Endothelial cell of umbilical vein (primary cell): ENCODE data around the gene MALL. TPM values are rescaled to one million over a fixed set of nuclear protein-coding genes. Genes with fewer than 3 reads are reported as not detected.

Experiments
- BruUV-seq: library from RNA; stranded (reverse); fragments of 400-500 nt; replicated peaks from 2 replicates; lab custom pipeline; 2021; lab: Mats Ljungman, UMichigan
- CTCF ChIA-PET: fragments of 300-600, 350-600 bp; sonication (Branson Sonifier 250); formaldehyde crosslinking; loops from one replicate; lab custom pipeline; 2021; ENCODE audit warnings: antibody characterized with exemption, inconsistent platforms; lab: Charles Lee
- POLR2A ChIA-PET: fragments of 300-600, 350-600 bp; sonication (Branson Sonifier 250); formaldehyde crosslinking; loops from one replicate; lab custom pipeline; 2021; ENCODE audit warnings: antibody characterized with exemption, inconsistent platforms; lab: Charles Lee
- DNase-seq: peaks from one replicate; pipeline ENCODE4 v3.0.0-alpha.2; 2011; ENCODE audit warnings: low read depth, low spot score
- FAIRE-seq: peaks from 2 replicates; lab custom pipeline; 2011; peaks lifted over from hg19 to GRCh38; lab: Jason Lieb, UNC
- H2AFZ ChIP-seq: 2 replicates; pipeline ENCODE4 v1.6.0; 2012; ENCODE audit warnings: low read depth, low read length, control low read depth, inconsistent platforms
- H3K27ac ChIP-seq: 2 replicates; pipeline ENCODE4 v1.5.1; 2011; ENCODE audit warnings: low read depth, mild to moderate bottlenecking, control low read depth, low read length, moderate library complexity; ENCODE audit not compliant: insufficient read depth
- H3K27me3 ChIP-seq, 2 experiments: 2 replicates each; pipeline versions ENCODE4 v1.6.0 to v1.6.1; 2011; ENCODE audit warnings: low read length in 2 of 2, mixed read lengths in 1 of 2; ENCODE audit not compliant: control insufficient read depth in 2 of 2, insufficient read depth in 2 of 2
- H3K36me3 ChIP-seq, 2 experiments: 2 replicates in 1 of 2; 3 replicates in 1 of 2; pipeline ENCODE4 v1.5.1; 2011; ENCODE audit warnings: low read length in 2 of 2, mild to moderate bottlenecking in 1 of 2, moderate library complexity in 1 of 2; ENCODE audit not compliant: control insufficient read depth in 2 of 2, insufficient read depth in 2 of 2; ENCODE audit errors: extremely low read depth in 1 of 2
- H3K4me1 ChIP-seq: 3 replicates; pipeline ENCODE4 v1.5.1; 2011; ENCODE audit warnings: mild to moderate bottlenecking, low read length; ENCODE audit not compliant: control insufficient read depth, insufficient read depth; ENCODE audit errors: extremely low read depth
- H3K4me2 ChIP-seq: 2 replicates; pipeline ENCODE4 v1.6.1; 2011; ENCODE audit warnings: low read length, control low read depth, mixed read lengths; ENCODE audit not compliant: insufficient read depth
- H3K4me3 ChIP-seq, 3 experiments: fragments of 200-600 bp in 1 of 3; sonication (generic), shearing (Covaris generic) in 1 of 3; replicated peaks in 1 of 3; 2 replicates each; pipeline ENCODE4 v1.5.1; 2011 to 2016; ENCODE audit warnings: control low read depth in 3 of 3, low read length in 3 of 3, mild to moderate bottlenecking in 2 of 3, inconsistent platforms in 1 of 3, low read depth in 1 of 3, moderate library complexity in 1 of 3; ENCODE audit not compliant: insufficient read depth in 1 of 3
- H3K79me2 ChIP-seq: 2 replicates; pipeline ENCODE4 v1.6.0; 2012; ENCODE audit warnings: low read length, inconsistent platforms; ENCODE audit not compliant: control insufficient read depth, insufficient read depth
- H3K9ac ChIP-seq: replicated peaks from 2 replicates; pipeline ENCODE3; 2011; ENCODE audit warnings: low read length, control low read depth; ENCODE audit not compliant: insufficient read depth; ENCODE audit errors: extremely low read depth
- H3K9me1 ChIP-seq: replicated peaks from 3 replicates; pipeline ENCODE4 v1.6.0; 2011; ENCODE audit warnings: mild to moderate bottlenecking, low read length; ENCODE audit not compliant: control insufficient read depth, insufficient read depth; ENCODE audit errors: extremely low read depth
- H3K9me3 ChIP-seq: replicated peaks from 2 replicates; pipeline ENCODE4 v1.5.1; 2012; ENCODE audit warnings: low read length, inconsistent platforms; ENCODE audit not compliant: control insufficient read depth, insufficient read depth
- H4K20me1 ChIP-seq: replicated peaks from 2 replicates; pipeline ENCODE3; 2011; ENCODE audit warnings: mild to moderate bottlenecking, low read length; ENCODE audit not compliant: control insufficient read depth, insufficient read depth; ENCODE audit errors: extremely low read depth
- CTCF ChIP-seq, 2 donors: IDR thresholded peaks; 1 replicate in 1 of 2; 2 replicates in 1 of 2; pipeline ENCODE4 v1.5.1; 2011; ENCODE audit warnings: low read length in 2 of 2, mild to moderate bottlenecking in 2 of 2, moderate library complexity in 2 of 2, control low read depth in 1 of 2, inconsistent platforms in 1 of 2, low read depth in 1 of 2; ENCODE audit not compliant: insufficient read depth in 1 of 2; ENCODE audit errors: extremely low read depth in 1 of 2
- EZH2 ChIP-seq: IDR thresholded peaks from 2 replicates; pipeline ENCODE4 v1.6.1; 2012; ENCODE audit warnings: borderline replicate concordance, low read depth, mild to moderate bottlenecking, moderate library complexity, low read length, inconsistent platforms; ENCODE audit not compliant: severe bottlenecking
- FOS ChIP-seq: IDR thresholded peaks from 2 replicates; pipeline ENCODE4 v1.6.1; 2011; ENCODE audit warnings: mild to moderate bottlenecking, low read length, moderate library complexity, borderline replicate concordance; ENCODE audit not compliant: insufficient read depth
- GATA2 ChIP-seq: IDR thresholded peaks from 2 replicates; pipeline ENCODE4 v1.7.0; 2011; ENCODE audit warnings: low read depth, mild to moderate bottlenecking, moderate library complexity, mixed read lengths, low read length; ENCODE audit not compliant: insufficient read length, insufficient read depth
- JUN ChIP-seq: IDR thresholded peaks from 2 replicates; pipeline ENCODE4 v1.6.1; 2011; ENCODE audit warnings: borderline replicate concordance, low read depth; ENCODE audit not compliant: insufficient read length, insufficient read depth
- MYC ChIP-seq: IDR thresholded peaks from one replicate; pipeline ENCODE4 v1.6.1; 2011; ENCODE audit warnings: mild to moderate bottlenecking, low read depth, low read length
- POLR2A ChIP-seq: IDR thresholded peaks from 2 replicates; pipeline ENCODE4 v1.6.1; 2012; ENCODE audit warnings: low read depth, mild to moderate bottlenecking, control low read depth, low read length
- POLR2AphosphoS5 ChIP-seq: IDR thresholded peaks from 2 replicates; pipeline ENCODE4 v1.6.1; 2012; ENCODE audit warnings: low read depth, mild to moderate bottlenecking, control low read depth, low read length, moderate library complexity; ENCODE audit not compliant: insufficient read depth
- dilution Hi-C: fragments of 300-500 bp; cut with MboI; formaldehyde crosslinking; loops from one replicate; pipeline ENCODE4 v1.15.0; 2019; ENCODE audit warnings: low sequenced_read_pairs; ENCODE audit not compliant: extremely low pct_ligation_motif_present
- intact Hi-C: fragments of 100-400 bp; cut with micrococcal nuclease; formaldehyde crosslinking; loops from one replicate; pipeline ENCODE4 v1.10.0; 2022
- polyA plus RNA-seq, 4 experiments: library from polyadenylated mRNA; depleted of rRNA in 3 of 4; stranded (reverse) in 3 of 4; unstranded in 1 of 4; fragments of >200 nt; gene quantifications; 2 replicates each; pipeline versions ENCODE4 v1.2.1 to v1.2.3, GENCODE V29; 2011 to 2012; ENCODE audit warnings: missing spikeins in 1 of 4
- total RNA-seq: library from RNA; stranded (reverse); gene quantifications from 2 replicates; pipeline ENCODE4 v1.2.3, GENCODE V29; 2021
- TF ChIP-seq, protein P1 (sequence below): IDR thresholded peaks from 2 replicates; pipeline ENCODE4 v1.6.1; 2011; ENCODE audit not compliant: insufficient read depth, insufficient read length

The MALL gene
- total and polyA plus RNA-seq, 2 donors (not counting 3 experiments of a cell fraction or from before 2014, with no cell fraction given) = 31.5 to 114 TPM

DNA sequence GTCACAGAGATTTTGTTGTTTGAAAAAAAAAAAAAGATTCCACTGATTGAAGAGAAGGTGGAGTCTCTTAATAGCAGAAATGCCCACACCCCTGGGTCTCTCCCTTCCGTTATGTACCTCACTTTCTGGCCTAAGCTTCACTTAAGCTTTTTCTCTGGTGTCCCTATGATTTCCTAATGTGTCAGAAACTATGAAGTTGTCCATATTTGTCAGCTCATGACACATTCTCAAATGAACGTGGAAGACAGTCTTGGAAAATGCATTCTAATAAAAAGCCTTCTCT lies 5.4 kb upstream of the MALL start:
- Histone ChIP-seq H3K36me3 (no peaks in the 10 kb centered on the region), H3K4me3 (no peak overlapping the region), H3K9ac (no peak overlapping the region), H3K79me2 (peaks cover under 1% of the 10 kb centered on the region), H2AFZ (peak overlapping the region; percentile 57), H3K4me1 (peaks cover 18% of the 10 kb centered on the region), H3K27me3 (no peaks in the 10 kb centered on the region), H3K27ac (no peak overlapping the region), H3K9me1 (no peaks in the 10 kb centered on the region), H3K9me3 (no peaks in the 10 kb centered on the region), H4K20me1 (no peaks in the 10 kb centered on the region), H3K4me2 (no peak overlapping the region)
- ChIA-PET POLR2A (no interaction called here), CTCF (interaction anchor here (1.6 to 2.0 kb wide), 2 partner anchors 10 to 20 kb away, joined by 4 to 6 read pairs; no protein-coding TSS in a partner anchor)
- intact Hi-C loops = no loop called here
- no TSS peak for BruUV-seq
- TF ChIP-seq POLR2A (no peak), GATA2 (no peak), MYC (no peak)
- TF ChIP-seq, protein P1, sequence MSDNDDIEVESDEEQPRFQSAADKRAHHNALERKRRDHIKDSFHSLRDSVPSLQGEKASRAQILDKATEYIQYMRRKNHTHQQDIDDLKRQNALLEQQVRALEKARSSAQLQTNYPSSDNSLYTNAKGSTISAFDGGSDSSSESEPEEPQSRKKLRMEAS = no peak
- FAIRE-seq = no peak
- DNase-seq = no peak
- dilution Hi-C loops = no loop called here

DNA sequence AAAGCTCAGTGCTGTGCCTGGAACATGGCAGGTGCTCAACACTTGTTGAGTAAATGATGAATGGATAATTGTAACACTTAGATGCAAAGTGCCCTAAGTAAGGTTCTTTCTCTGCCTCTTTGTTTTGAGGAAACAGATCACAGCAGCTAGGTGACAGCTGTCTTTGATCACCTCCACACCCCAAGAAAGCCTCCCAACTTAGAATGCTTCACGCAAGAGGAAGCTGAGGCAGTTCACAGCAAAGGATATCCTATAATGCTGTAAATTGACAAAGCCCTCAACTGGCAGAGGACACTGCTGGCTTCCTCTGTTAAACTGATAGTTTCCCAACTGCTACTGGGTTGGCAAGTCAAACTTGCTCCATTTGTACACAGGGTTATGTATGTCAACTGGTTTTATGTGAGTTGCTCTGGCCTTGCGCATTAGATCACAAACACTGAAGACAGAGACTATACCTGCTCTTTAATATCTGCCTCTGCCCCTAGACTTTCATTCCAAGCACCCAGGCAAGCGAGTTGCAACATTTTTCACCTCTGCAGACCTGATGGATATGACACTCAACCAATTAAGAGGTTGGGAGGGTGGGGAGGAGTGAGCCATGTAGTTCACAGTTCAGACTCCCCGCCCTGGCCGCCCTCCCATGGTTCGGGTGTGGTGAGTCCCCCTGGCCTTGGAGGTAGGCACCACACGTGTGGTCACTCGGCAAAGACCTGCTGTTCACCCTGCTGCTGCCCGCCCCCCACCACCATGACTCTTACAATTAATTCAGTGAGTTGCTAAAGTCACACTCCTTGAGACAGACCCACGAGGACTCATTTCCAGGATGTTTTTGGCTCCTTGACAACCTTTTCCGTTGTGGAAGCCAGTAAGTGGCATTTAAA lies 4.8 kb upstream of the MALL start:
- Histone ChIP-seq H3K4me2 (no peak overlapping the region), H3K9ac (no peak overlapping the region), H3K36me3 (no peaks in the 10 kb centered on the region), H3K4me3 (no peak overlapping the region), H2AFZ (peak overlapping the region; percentile 57), H3K27ac (no peak overlapping the region), H4K20me1 (no peaks in the 10 kb centered on the region), H3K9me3 (no peaks in the 10 kb centered on the region), H3K27me3 (no peaks in the 10 kb centered on the region), H3K9me1 (no peaks in the 10 kb centered on the region), H3K4me1 (peaks cover 21% of the 10 kb centered on the region), H3K79me2 (peaks cover 5% of the 10 kb centered on the region)
- ChIA-PET CTCF (interaction anchor here (2.0 kb wide), 1 partner anchor 11 kb away, joined by 6 read pairs; no protein-coding TSS in a partner anchor), POLR2A (no interaction called here)
- dilution Hi-C loops (no loop called here), intact Hi-C loops (no loop called here)
- BruUV-seq = no TSS peak
- TF ChIP-seq FOS (no peak), CTCF (IDR thresholded peaks at IDR 0.05; ENCODE audit: extremely low read depth in 1 of 2, insufficient read depth in 1 of 2, low read depth in 1 of 2, low read length in 2 of 2) (no peak), MYC (no peak), GATA2 (no peak), JUN (no peak), POLR2AphosphoS5 (no peak), EZH2 (no peak), POLR2A (no peak)
- TF ChIP-seq, protein P1 = no peak
- FAIRE-seq (peak; percentile 54), DNase-seq (peak; percentile 44)
